ENCODE data around the gene FARP1.

- TF ChIP-seq EZH2 (IDR thresholded peaks at IDR 0.05) (no peak), POLR2AphosphoS5 (IDR thresholded peaks at IDR 0.05; ENCODE audit: borderline replicate concordance, low read depth, low read length) (no peak), FOXP2 (optimal IDR thresholded peaks at IDR 0.05; ENCODE audit: control extremely low read depth, extremely low read length, insufficient read depth) (no peak)
These were observed 209.3 kb downstream of the FARP1 start for GRCh38 chr13:98352226-98352625.

Measured in SK-N-MC (cell line).